Osteoblast (primary cell): ENCODE measurements around the gene IL16. TPM values are rescaled to one million over a fixed set of nuclear protein-coding genes. Genes with fewer than 3 reads are reported as not detected.
A peak's percentile ranks its signal among the peaks of the same experiment; 100 is the strongest.

ENCODE experiments used
- DNase-seq: peaks from one replicate; pipeline ENCODE4 v3.0.0; 2011; ENCODE audit warnings: low spot score, mixed read lengths; ENCODE audit not compliant: insufficient read length; ENCODE audit errors: missing footprints
- H2AFZ ChIP-seq: 2 replicates; pipeline ENCODE4 v1.6.0; 2011; ENCODE audit warnings: mild to moderate bottlenecking, low read length
- H3K27ac ChIP-seq: 2 replicates; pipeline ENCODE4 v1.5.1; 2011; ENCODE audit warnings: mild to moderate bottlenecking, low read depth, low read length, moderate library complexity
- H3K27me3 ChIP-seq: 2 replicates; pipeline ENCODE4 v1.6.0; 2012; ENCODE audit warnings: mild to moderate bottlenecking, control low read depth, inconsistent platforms, low read length, moderate library complexity; ENCODE audit not compliant: insufficient read depth
- H3K36me3 ChIP-seq: 2 replicates; pipeline ENCODE4 v1.5.1; 2011; ENCODE audit warnings: mild to moderate bottlenecking, low read length, control low read depth, moderate library complexity; ENCODE audit not compliant: insufficient read depth
- H3K4me1 ChIP-seq: 2 replicates; pipeline ENCODE4 v1.5.1; 2011; ENCODE audit warnings: mild to moderate bottlenecking, low read length, control low read depth, moderate library complexity; ENCODE audit not compliant: insufficient read depth
- H3K4me2 ChIP-seq: 2 replicates; pipeline ENCODE4 v1.6.0; 2011; ENCODE audit warnings: mild to moderate bottlenecking, low read length; ENCODE audit not compliant: insufficient read depth
- H3K4me3 ChIP-seq: fragments of 200-600 bp; sonication (generic); 3 replicates; pipeline ENCODE4 v1.5.1; 2012; ENCODE audit warnings: mild to moderate bottlenecking, low read length, inconsistent platforms; ENCODE audit not compliant: insufficient read depth
- H3K79me2 ChIP-seq: 2 replicates; pipeline ENCODE4 v1.6.0; 2012; ENCODE audit warnings: mild to moderate bottlenecking, low read length, control low read depth, inconsistent platforms; ENCODE audit not compliant: insufficient read depth
- H3K9me3 ChIP-seq: 2 replicates; pipeline ENCODE4 v1.5.1; 2011; ENCODE audit warnings: low read depth, low read length, control low read depth
- H4K20me1 ChIP-seq: 2 replicates; pipeline ENCODE4 v1.6.0; 2012; ENCODE audit warnings: mild to moderate bottlenecking, low read length, control low read depth; ENCODE audit not compliant: insufficient read depth
- CTCF ChIP-seq: IDR thresholded peaks from 2 replicates; pipeline ENCODE4 v1.5.1; 2011; ENCODE audit warnings: mild to moderate bottlenecking, low read depth, low read length, moderate library complexity; ENCODE audit errors: extremely low read depth
- total RNA-seq: library from RNA; depleted of rRNA; stranded (reverse); fragments of >200 nt; gene quantifications from 2 replicates; pipeline ENCODE4 v1.2.3, GENCODE V29; 2012

IL16 gene
- total RNA-seq, 1 donor: 6.5 TPM

GRCh38 chr15:81258455-81258854, 61.8 kb downstream of the IL16 start:
- Histone ChIP-seq H3K9me3 (no peaks in the 10 kb centered on the region), H3K36me3 (no peaks in the 10 kb centered on the region), H2AFZ (no peak overlapping the region), H3K79me2 (no peaks in the 10 kb centered on the region), H4K20me1 (no peaks in the 10 kb centered on the region), H3K4me2 (no peak overlapping the region), H3K27ac (no peak overlapping the region), H3K27me3 (peaks cover 1% of the 10 kb centered on the region), H3K4me1 (no peaks in the 10 kb centered on the region), H3K4me3 (no peak overlapping the region)
- no peak for TF ChIP-seq CTCF
- no peak for DNase-seq

DNA sequence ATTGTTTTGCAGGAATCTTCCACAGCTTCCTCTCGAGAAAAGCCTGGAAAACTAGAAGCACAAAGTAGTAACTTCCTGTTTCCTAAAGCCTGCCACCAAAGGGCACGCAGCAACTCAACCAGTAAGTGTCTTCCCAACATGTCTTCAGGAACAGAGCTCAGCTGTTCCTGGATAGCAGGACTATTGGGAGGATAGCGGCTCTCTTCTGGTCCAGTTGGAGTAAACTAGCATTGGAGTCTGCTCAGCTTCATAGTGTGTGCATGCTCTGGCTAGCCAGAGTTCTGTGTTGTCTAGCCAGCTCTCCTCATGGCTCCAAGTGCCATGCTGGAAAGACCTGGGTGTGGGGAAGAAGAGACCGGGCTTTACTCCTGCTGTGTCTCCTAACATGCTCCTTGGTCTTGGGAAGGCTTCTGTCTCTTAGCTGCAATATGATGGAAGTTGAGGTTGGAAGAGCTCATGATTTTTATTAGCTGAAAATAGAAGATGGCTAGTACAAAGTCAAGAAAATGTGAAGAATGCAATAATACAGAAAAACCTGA, 63.1 kb downstream of the IL16 start:
- H4K20me1 ChIP-seq: no peaks in the 10 kb centered on the region
- no peak for TF ChIP-seq CTCF
- H3K27me3 ChIP-seq: peaks cover 12% of the 10 kb centered on the region
- H3K36me3 ChIP-seq: no peaks in the 10 kb centered on the region
- no peaks in the 10 kb centered on the region for H3K79me2 ChIP-seq
- no peak overlapping the region for H3K4me3 ChIP-seq
- H3K4me2 ChIP-seq: no peak overlapping the region
- peak; percentile 13 for DNase-seq
- H2AFZ ChIP-seq: no peak overlapping the region
- H3K9me3 ChIP-seq: no peaks in the 10 kb centered on the region
- no peak overlapping the region for H3K27ac ChIP-seq
- H3K4me1 ChIP-seq: no peaks in the 10 kb centered on the region

DNA sequence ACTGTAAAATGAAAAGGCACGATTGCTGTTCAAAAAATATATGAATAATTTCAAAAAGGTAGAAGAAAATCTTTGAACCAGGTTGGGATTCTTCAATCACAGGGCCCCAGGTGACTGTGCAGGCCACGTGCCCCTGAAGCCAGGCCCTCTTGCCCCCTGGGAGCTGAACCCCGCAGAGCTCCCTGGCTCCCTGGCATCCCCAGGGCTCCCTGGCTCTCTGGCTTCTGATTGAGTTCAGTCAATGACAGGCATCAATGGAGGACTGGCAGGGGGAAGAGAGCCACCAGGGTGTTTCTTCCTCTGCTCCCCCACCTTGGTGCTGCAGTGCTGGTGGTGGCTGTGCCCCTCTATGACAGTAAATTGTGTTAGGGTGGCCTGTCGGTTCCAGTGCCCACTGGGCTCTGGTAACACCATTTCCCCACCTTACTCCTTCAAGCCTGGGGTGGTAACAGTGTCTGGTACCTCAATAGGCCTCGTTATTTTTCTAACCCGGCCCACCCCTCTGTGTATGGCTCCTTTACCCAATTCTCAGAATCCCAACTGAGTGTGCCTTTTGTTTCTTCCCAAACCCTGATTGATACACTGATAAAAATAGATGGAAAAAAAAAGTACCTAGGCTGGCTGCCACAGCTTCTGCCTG, 64.6 kb downstream of the IL16 start:
- Histone ChIP-seq H3K79me2 (no peaks in the 10 kb centered on the region), H3K4me1 (peaks cover 8% of the 10 kb centered on the region), H3K4me2 (no peak overlapping the region), H3K27me3 (peaks cover 12% of the 10 kb centered on the region), H3K36me3 (no peaks in the 10 kb centered on the region), H3K9me3 (no peaks in the 10 kb centered on the region), H3K27ac (no peak overlapping the region), H4K20me1 (no peaks in the 10 kb centered on the region), H3K4me3 (no peak overlapping the region), H2AFZ (no peak overlapping the region)
- no peak for DNase-seq
- no peak for TF ChIP-seq CTCF

- H2AFZ ChIP-seq: no peak overlapping the region
- no peaks in the 10 kb centered on the region for H3K36me3 ChIP-seq
- no peaks in the 10 kb centered on the region for H4K20me1 ChIP-seq
- no peak overlapping the region for H3K4me2 ChIP-seq
- no peaks in the 10 kb centered on the region for H3K79me2 ChIP-seq
- peaks cover 9% of the 10 kb centered on the region for H3K4me1 ChIP-seq
- DNase-seq: no peak
- H3K4me3 ChIP-seq: no peak overlapping the region
- TF ChIP-seq CTCF: no peak
- peaks cover 12% of the 10 kb centered on the region for H3K27me3 ChIP-seq
- no peaks in the 10 kb centered on the region for H3K9me3 ChIP-seq
- no peak overlapping the region for H3K27ac ChIP-seq
Observed at GRCh38 chr15:81263477-81263876, 66.8 kb downstream of the IL16 start.
